BJ (cell line): ENCODE data around the gene IFNA4. TPM values are rescaled to one million over a fixed set of nuclear protein-coding genes. Genes with fewer than 3 reads are reported as not detected.
"Not testable (repeated sequence)": the region's sequence is repeated elsewhere in the genome, so short reads cannot be mapped to it uniquely, and the experiment has no call there.

Experiments used
- CTCF ChIA-PET: fragments of 350-600 bp; formaldehyde crosslinking; extraction: SDS; loops from one replicate; lab custom pipeline; 2021; ENCODE audit warnings: antibody characterized with exemption, inconsistent platforms; lab: Yijun Ruan, JAX
- POLR2A ChIA-PET: fragments of 300-600 bp; sonication (Branson Sonifier 250); formaldehyde crosslinking; extraction: SDS; loops from one replicate; lab custom pipeline; 2021; ENCODE audit warnings: antibody characterized with exemption; lab: Charles Lee
- DNase-seq: peaks from one replicate; pipeline ENCODE4 v3.0.0-alpha.2; 2011; ENCODE audit warnings: low read depth
- H3K27me3 ChIP-seq: 2 replicates; pipeline ENCODE4 v1.6.0; 2011; ENCODE audit warnings: low read length; ENCODE audit not compliant: control insufficient read depth, insufficient read depth
- H3K36me3 ChIP-seq: 2 replicates; pipeline ENCODE4 v1.5.1; 2011; ENCODE audit warnings: low read length; ENCODE audit not compliant: control insufficient read depth, insufficient read depth
- H3K4me3 ChIP-seq: 2 replicates; pipeline ENCODE4 v1.5.1; 2011; ENCODE audit warnings: low read depth, mild to moderate bottlenecking, control low read depth, low read length
- polyA plus RNA-seq: library from polyadenylated mRNA; depleted of rRNA; stranded (reverse); fragments of >200 nt; gene quantifications from 2 replicates; pipeline ENCODE4 v1.2.3, GENCODE V29; 2011
- TF ChIP-seq, protein P1 (sequence below): IDR thresholded peaks from 2 replicates; pipeline ENCODE4 v1.5.1; 2011; ENCODE audit warnings: low read depth, mild to moderate bottlenecking, control low read depth, inconsistent platforms, low read length, moderate library complexity; ENCODE audit not compliant: insufficient read depth

Gene IFNA4
- polyA plus RNA-seq, 1 experiment, result not detected

DNA sequence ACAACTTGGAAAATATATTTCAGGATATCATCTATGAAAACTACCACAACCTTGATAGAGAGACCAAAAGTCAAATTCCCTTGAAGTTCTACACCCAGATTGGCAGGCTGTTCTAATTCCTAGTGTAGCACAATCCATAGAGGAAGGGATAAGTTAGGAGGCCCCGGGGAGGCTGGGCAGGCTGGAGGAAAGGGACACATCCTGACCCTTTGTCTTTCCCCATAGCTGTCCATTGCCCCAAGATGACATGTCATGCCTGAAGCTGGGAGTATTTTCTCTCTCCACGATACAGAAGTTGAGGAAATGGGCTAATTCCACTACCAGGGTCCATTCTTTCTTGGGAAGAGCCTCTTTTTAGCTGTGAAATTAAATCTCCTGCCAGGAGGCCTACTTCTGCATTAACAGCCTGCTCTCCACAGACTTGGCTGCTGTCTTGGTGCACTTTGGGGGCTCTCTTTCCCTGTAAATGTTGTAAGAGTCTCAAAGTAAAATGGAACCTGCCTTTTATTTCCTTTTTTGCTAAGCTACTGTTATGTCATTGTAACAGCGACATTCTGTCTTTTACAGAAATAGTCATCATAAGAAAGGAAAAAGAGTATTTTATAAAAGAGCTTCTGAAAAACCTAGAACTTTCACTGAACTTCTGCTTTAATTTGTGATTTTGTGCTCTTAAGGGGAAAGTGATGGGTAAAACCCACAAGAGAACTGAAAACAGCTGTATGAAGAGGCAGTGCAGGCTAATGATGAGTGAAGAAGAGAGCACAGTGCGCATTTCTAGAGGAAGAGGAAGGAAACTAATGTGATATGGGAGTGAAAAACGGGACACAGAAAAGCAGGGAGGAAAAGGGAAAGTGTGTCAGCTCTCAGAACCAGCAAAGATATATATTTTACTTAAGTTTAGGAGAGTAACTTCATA lies 26.3 kb upstream of the IFNA4 start:
- POLR2A ChIA-PET, H3K4me3 ChIP-seq, H3K36me3 ChIP-seq, H3K27me3 ChIP-seq, DNase-seq: not testable (repeated sequence)
- TF ChIP-seq, protein P1, sequence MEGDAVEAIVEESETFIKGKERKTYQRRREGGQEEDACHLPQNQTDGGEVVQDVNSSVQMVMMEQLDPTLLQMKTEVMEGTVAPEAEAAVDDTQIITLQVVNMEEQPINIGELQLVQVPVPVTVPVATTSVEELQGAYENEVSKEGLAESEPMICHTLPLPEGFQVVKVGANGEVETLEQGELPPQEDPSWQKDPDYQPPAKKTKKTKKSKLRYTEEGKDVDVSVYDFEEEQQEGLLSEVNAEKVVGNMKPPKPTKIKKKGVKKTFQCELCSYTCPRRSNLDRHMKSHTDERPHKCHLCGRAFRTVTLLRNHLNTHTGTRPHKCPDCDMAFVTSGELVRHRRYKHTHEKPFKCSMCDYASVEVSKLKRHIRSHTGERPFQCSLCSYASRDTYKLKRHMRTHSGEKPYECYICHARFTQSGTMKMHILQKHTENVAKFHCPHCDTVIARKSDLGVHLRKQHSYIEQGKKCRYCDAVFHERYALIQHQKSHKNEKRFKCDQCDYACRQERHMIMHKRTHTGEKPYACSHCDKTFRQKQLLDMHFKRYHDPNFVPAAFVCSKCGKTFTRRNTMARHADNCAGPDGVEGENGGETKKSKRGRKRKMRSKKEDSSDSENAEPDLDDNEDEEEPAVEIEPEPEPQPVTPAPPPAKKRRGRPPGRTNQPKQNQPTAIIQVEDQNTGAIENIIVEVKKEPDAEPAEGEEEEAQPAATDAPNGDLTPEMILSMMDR, result peak; percentile 49
- CTCF ChIA-PET, result interaction anchor here (1.3 kb wide), 1 partner anchor 11 kb away, joined by 4 read pairs; no protein-coding TSS in a partner anchor

DNA sequence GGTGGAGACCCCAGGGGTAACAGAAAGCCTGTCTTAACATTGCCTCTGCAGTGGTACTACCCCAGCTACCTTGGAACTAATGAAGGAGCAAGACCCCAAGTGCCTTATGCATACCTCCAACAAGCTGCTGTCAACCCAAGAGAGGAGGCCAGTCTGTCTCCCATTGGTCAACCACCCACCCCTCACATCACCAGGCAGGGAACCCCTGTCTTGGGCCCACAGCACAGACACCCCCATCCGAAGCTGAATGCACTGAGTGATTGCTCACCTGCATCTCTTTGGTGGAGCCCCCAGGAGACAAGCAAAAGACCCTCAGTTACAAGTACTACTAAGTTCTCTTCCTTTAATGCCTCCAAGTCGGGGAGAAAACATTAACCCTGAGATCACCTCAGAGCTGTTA lies 24.8 kb upstream of the IFNA4 start:
- POLR2A ChIA-PET, H3K4me3 ChIP-seq: not testable (repeated sequence)
- CTCF ChIA-PET, result interaction anchor here (1.3 kb wide), 1 partner anchor 9 kb away, joined by 4 read pairs; no protein-coding TSS in a partner anchor

DNA sequence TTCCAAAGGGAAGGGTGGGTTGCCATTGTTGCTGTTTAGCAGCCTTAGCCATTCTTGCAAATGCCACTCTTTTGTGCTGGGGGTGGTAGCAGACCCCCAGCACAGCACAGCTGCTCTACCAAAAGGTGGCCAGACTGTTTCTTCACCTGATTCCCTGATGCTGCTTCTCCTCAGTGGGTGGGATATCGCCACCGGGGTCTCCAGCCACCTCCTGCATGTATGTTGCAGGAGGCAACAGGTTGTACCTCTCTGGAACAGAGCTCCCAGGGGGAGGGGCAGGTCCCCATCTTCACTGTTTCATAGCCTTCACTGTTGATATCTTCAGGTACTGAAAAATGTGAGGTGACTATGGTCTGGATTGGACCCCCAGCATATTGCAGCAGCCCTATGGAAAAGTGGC lies 23.4 kb upstream of the IFNA4 start:
- CTCF ChIA-PET, POLR2A ChIA-PET, H3K27me3 ChIP-seq, DNase-seq, H3K36me3 ChIP-seq, H3K4me3 ChIP-seq: not testable (repeated sequence)

More for the DNA sequence above, 24.8 kb upstream of the IFNA4 start:
- not testable (repeated sequence) for H3K27me3 ChIP-seq, DNase-seq, H3K36me3 ChIP-seq

DNA sequence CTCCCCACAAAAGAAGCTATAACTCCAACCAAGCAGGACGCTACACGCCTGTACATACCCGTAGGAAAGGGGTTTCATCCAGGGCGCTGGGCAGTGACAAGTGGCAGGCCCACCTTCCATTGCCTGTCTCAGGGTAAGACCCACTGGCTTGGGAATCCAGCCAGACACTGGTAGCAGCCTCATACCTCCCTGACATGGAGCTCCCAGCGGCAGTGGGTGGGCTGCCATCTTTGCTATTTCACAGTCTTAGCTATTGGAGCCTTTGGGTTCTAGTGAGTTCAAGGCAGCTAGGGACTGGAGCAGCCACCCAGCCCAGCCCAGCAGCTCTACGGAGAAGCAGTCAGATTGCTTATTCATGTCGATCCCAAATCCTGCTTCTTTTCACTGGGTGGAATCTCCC lies 22.9 kb upstream of the IFNA4 start:
- CTCF ChIA-PET, result no interaction called here
- DNase-seq, result no peak
- Histone ChIP-seq H3K27me3 (no peaks in the 10 kb centered on the region), H3K4me3 (no peak overlapping the region), H3K36me3 (no peaks in the 10 kb centered on the region)
- POLR2A ChIA-PET, result no interaction called here
- TF ChIP-seq, protein P1, result no peak

DNA sequence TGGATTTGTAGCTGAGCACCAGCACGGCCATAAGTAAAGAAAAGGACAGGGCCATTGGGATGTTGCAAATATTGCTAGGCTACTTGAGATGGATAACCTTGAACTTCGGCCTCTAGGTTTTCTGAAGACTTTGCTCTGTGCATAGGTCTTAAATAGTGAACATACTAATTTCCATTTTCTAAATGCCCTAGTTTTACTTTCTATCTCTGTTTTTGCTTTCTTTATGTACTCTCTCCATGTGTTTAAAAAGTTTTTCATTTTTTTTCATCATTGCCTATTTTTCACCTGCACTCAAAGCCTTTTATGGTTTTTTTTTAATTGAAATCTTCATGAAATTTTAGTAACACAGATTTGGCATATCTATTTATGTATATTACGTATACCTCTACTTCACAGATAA lies 19.7 kb upstream of the IFNA4 start, which contains the start of gene IFNA10:
TSS of gene IFNA10 (minus strand) at position 101 of the 400 bp plus-strand sequence. CDS start at position 55, 46 bp downstream.
- H3K27me3 ChIP-seq, H3K36me3 ChIP-seq, H3K4me3 ChIP-seq, POLR2A ChIA-PET, DNase-seq: not testable (repeated sequence)
- CTCF ChIA-PET, result interaction anchor here (1.3 kb wide), 1 partner anchor 12 kb away, joined by 5 read pairs; no protein-coding TSS in a partner anchor

DNA sequence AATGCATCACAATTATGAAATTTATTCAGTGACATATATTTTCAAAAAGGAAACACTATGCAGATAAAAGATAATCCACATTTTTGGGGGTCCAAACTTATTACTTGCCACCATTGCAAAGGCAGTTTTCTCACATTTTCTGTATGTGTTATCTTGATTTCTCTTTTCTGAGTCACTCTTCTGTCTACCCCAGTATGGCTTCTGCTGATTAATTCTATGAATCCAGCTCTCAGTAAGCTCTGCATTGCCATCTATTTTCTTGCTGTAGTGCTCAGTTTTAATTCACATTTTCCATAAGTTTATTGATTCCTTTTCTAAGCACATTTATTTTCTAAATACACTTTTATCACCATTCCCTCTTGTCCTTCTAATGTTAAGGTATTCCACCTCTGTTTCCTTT lies 17.8 kb upstream of the IFNA4 start:
- POLR2A ChIA-PET, result no interaction called here
- H3K36me3 ChIP-seq, result no peaks in the 10 kb centered on the region
- H3K4me3 ChIP-seq, result no peak overlapping the region
- TF ChIP-seq, protein P1, result no peak
- DNase-seq, result no peak
- CTCF ChIA-PET, result no interaction called here
- peaks cover 2% of the 10 kb centered on the region; the same call in 1 of the 2 replicates for H3K27me3 ChIP-seq

DNA sequence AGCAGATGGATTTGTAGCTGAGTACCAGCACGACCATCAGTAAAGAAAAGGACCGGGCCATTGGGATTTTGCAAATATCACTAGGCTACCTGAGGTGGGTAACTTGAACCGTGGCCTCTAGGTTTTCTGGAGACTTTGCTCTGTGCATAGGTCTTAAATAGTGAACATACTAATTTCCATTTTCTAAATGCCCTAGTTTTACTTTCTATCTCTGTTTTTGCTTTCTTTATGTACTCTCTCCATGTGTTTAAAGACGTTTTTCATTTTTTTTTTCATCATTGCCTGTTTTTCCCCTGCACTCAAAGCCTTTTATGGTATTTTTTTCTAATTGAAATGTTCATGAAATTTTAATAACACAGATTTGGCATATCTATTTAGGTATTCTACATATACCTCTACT lies 14.7 kb upstream of the IFNA4 start, which contains the start of gene IFNA7:
TSS of gene IFNA7 (minus strand) at position 101 of the 400 bp plus-strand sequence. CDS start at position 61, 40 bp downstream.
- DNase-seq, H3K36me3 ChIP-seq, POLR2A ChIA-PET, H3K27me3 ChIP-seq, H3K4me3 ChIP-seq: not testable (repeated sequence)
- CTCF ChIA-PET, result interaction anchor here (1.4 kb wide), 1 partner anchor 11 kb away, joined by 4 read pairs; no protein-coding TSS in a partner anchor
